Kidney (tissue), 14 donors: ENCODE measurements around the gene DCLK1. TPM values are rescaled to one million over a fixed set of nuclear protein-coding genes. Genes with fewer than 3 reads are reported as not detected.

Source experiments
- DNase-seq, 5 donors: peaks; one replicate each; pipeline ENCODE4 v3.0.0-alpha.2; 2013 to 2020
- FAIRE-seq: peaks from 2 replicates; lab custom pipeline; 2012; peaks lifted over from hg19 to GRCh38; lab: Jason Lieb, UNC
- H3K27ac ChIP-seq, 2 donors: one replicate each; pipeline ENCODE4 v1.7.0; 2013; ENCODE audit warnings: low read depth in 2 of 2, low read length in 2 of 2, inconsistent platforms in 1 of 2
- H3K27me3 ChIP-seq: one replicate; pipeline ENCODE4 v1.7.1; 2013; ENCODE audit warnings: low read length, inconsistent platforms; ENCODE audit not compliant: control insufficient read depth, insufficient read depth
- H3K36me3 ChIP-seq, 3 donors: one replicate each; pipeline versions ENCODE4 v1.7.0 to v1.7.1; 2013; ENCODE audit warnings: low read length in 3 of 3, control low read depth in 1 of 3, inconsistent platforms in 1 of 3; ENCODE audit not compliant: insufficient read depth in 3 of 3, control insufficient read depth in 2 of 3
- H3K4me1 ChIP-seq, 3 donors: one replicate each; pipeline versions ENCODE4 v1.7.0 to v1.7.1; 2013; ENCODE audit warnings: low read length in 3 of 3, inconsistent platforms in 1 of 3, low read depth in 1 of 3; ENCODE audit not compliant: control insufficient read depth in 2 of 3, insufficient read depth in 2 of 3
- H3K4me3 ChIP-seq, 3 donors: one replicate each; pipeline versions ENCODE4 v1.7.0 to v1.8.1; 2013; ENCODE audit warnings: low read length in 3 of 3, control low read depth in 1 of 3, inconsistent platforms in 1 of 3
- H3K9ac ChIP-seq, 3 donors: one replicate each; pipeline versions ENCODE4 v1.7.0 to v1.7.1; 2013; ENCODE audit warnings: low read length in 3 of 3, control low read depth in 1 of 3, inconsistent platforms in 1 of 3
- H3K9me3 ChIP-seq, 3 donors: one replicate each; pipeline versions ENCODE4 v1.7.0 to v1.7.1; 2013; ENCODE audit warnings: low read length in 3 of 3, control low read depth in 1 of 3, inconsistent platforms in 1 of 3; ENCODE audit not compliant: control insufficient read depth in 2 of 3, insufficient read depth in 1 of 3
- intact Hi-C: fragments of 100-400 bp; cut with DNase I; formaldehyde crosslinking; loops from one replicate; pipeline ENCODE4 v1.11.1; 2022
- polyA plus RNA-seq: library from polyadenylated mRNA; stranded (reverse); fragments of 350-450 nt; fragmentation: Illumina TruSeq; extraction: RNeasy Lipid Tissue Mini Kit (QIAGEN cat#74804); gene quantifications from one replicate; pipeline ENCODE4 v1.2.3, GENCODE V29; 2014; ENCODE audit warnings: low read depth, low replicate concordance; ENCODE audit not compliant: insufficient read depth
- total RNA-seq: library from RNA; stranded (reverse); fragmentation: NEBNext Ultra II Directional; extraction: Animal tissue kit (Norgen Biotek cat#: 25700); gene quantifications from one replicate; pipeline ENCODE4 v1.2.1, GENCODE V29; 2021
- TF ChIP-seq, protein P1 (sequence below): IDR thresholded peaks from 3 replicates; pipeline ENCODE4 v1.5.1; 2012; ENCODE audit warnings: mild to moderate bottlenecking, moderate library complexity, borderline replicate concordance; ENCODE audit not compliant: insufficient read depth; ENCODE audit errors: extremely low read depth
- donor health status: control.
- donor health status: control.
- donor health status: control.
- donor health status: control.
- donor health status: control.
- donor health status: DM: yes; HTN: yes; CAD: no.
- donor health status: Normal renal cell carcinoma (clear cell type).

The DCLK1 gene
- total and polyA plus RNA-seq, 2 donors from 2014 or later: 0.73 to 8.3 TPM

DNA sequence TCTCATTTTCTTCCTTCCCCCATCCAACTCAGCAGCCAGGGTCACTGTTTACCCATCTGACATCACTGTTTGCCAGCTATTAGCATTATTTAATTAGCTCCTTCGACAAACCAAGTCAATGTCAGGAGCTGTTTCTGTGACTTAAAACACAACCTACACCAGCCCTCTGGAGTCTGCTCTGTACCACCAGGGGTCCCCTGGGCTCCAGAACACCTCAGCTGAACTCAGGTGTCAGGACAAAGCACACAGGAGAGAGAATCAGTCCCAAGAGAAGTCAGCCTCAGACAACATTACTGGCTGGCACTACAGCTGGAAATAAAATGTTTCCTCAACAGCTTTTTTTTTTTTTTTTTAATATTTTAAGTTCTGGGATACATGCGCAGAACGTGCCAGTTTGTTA is 45.1 kb downstream of the DCLK1 start:
- TF ChIP-seq, protein P1, sequence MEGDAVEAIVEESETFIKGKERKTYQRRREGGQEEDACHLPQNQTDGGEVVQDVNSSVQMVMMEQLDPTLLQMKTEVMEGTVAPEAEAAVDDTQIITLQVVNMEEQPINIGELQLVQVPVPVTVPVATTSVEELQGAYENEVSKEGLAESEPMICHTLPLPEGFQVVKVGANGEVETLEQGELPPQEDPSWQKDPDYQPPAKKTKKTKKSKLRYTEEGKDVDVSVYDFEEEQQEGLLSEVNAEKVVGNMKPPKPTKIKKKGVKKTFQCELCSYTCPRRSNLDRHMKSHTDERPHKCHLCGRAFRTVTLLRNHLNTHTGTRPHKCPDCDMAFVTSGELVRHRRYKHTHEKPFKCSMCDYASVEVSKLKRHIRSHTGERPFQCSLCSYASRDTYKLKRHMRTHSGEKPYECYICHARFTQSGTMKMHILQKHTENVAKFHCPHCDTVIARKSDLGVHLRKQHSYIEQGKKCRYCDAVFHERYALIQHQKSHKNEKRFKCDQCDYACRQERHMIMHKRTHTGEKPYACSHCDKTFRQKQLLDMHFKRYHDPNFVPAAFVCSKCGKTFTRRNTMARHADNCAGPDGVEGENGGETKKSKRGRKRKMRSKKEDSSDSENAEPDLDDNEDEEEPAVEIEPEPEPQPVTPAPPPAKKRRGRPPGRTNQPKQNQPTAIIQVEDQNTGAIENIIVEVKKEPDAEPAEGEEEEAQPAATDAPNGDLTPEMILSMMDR: no peak
- DNase-seq (no peak), FAIRE-seq (no peak)
- Histone ChIP-seq H3K36me3 (no peaks in the 10 kb centered on the region), H3K4me1 (no peaks in the 10 kb centered on the region), H3K9ac (no peak overlapping the region), H3K27ac (no peak overlapping the region), H3K4me3 (no peak overlapping the region), H3K27me3 (no peaks in the 10 kb centered on the region), H3K9me3 (no peaks in the 10 kb centered on the region)
- intact Hi-C loops: no loop called here

DNA sequence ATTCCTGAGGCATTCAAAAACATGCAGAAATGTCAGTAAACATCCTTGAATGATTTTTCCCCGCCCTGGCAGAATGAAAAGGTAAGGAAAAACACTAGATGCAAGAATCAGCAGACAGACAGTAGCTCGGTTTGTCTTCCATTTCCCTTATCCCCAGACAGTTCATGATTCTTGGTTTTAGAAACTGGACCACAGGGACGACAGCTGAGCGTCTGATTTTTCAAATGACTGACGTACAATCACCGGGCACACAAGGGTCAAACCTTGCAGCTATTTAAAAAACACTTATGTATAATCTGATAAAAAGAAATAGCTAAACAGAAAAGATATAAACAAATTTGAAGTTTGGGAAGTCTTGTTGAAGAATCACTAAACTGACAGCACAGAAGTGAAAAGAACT is 47.1 kb downstream of the DCLK1 start:
- Histone ChIP-seq H3K9me3 (no peaks in the 10 kb centered on the region), H3K27me3 (no peaks in the 10 kb centered on the region), H3K4me1 (no peaks in the 10 kb centered on the region), H3K27ac (no peak overlapping the region), H3K4me3 (no peak overlapping the region), H3K9ac (no peak overlapping the region), H3K36me3 (no peaks in the 10 kb centered on the region)
- intact Hi-C loops: no loop called here
- DNase-seq: no peak
- TF ChIP-seq, protein P1: no peak
- FAIRE-seq: no peak

DNA sequence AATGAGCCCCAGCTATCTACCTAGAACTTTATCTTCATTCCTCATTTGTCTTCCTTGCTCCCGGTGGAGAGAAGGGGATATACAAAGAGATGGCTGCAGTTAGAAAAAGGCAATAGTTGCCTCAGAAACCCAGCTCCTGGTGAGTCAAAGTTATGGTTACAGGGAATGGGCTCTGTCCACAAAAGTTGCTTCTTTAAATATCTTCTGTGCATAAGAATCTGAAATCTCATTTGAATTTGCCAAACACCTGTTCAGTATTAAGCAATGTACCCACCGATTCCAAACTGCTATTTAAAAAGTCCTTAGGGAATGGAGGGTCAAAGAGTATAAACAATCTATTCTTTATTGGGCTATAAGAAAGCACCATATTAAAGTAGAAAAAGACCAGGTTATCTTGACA is 48.4 kb downstream of the DCLK1 start:
- Histone ChIP-seq H3K4me3 (no peak overlapping the region), H3K27me3 (no peaks in the 10 kb centered on the region), H3K9ac (no peak overlapping the region), H3K4me1 (no peaks in the 10 kb centered on the region), H3K9me3 (no peaks in the 10 kb centered on the region), H3K36me3 (no peaks in the 10 kb centered on the region), H3K27ac (no peak overlapping the region)
- TF ChIP-seq, protein P1: no peak
- DNase-seq (no peak), FAIRE-seq (no peak)
- intact Hi-C loops: no loop called here

DNA sequence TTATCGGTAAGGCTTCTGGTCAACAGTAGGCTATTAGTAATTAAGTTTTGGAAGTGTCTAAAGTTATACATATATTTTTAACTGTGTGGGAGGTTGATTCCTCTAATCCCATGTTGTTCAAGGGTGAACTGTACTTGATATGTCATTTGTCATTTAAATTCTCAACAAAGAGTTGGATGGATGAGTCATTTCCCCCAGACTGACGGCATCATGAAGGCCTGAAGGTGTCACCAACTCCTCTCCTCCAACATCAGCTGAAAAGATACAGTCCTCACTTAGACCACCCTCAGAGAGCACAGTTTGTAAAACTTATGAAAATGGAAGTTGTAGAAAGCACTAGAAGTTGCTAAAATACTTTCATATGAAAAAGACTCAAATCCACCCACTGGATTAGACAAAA is 48.8 kb downstream of the DCLK1 start:
- no peak for FAIRE-seq
- DNase-seq: no peak
- no peaks in the 10 kb centered on the region for H3K4me1 ChIP-seq
- TF ChIP-seq, protein P1: no peak
- no peaks in the 10 kb centered on the region for H3K36me3 ChIP-seq
- H3K27me3 ChIP-seq: no peaks in the 10 kb centered on the region
- H3K27ac ChIP-seq: no peak overlapping the region
- no peak overlapping the region for H3K9ac ChIP-seq
- H3K4me3 ChIP-seq: no peak overlapping the region
- intact Hi-C loops: no loop called here
- H3K9me3 ChIP-seq: no peaks in the 10 kb centered on the region
